Large intestine (tissue), 3 donors: ENCODE measurements around the gene SEMA5A. TPM values are rescaled to one million over a fixed set of nuclear protein-coding genes. Genes with fewer than 3 reads are reported as not detected.
A peak's percentile ranks its signal among the peaks of the same experiment; 100 is the strongest.

ENCODE experiments used
- DNase-seq, 2 donors: peaks; one replicate each; pipeline versions ENCODE4 v3.0.0 to v3.0.0-alpha.2; 2013
- H3K27ac ChIP-seq: one replicate; pipeline ENCODE4 v1.5.1; 2013; ENCODE audit warnings: low read length
- H3K27me3 ChIP-seq: 2 replicates; pipeline ENCODE4 v1.6.1; 2013; ENCODE audit warnings: low read length; ENCODE audit not compliant: control insufficient read depth, insufficient read depth
- H3K36me3 ChIP-seq: 2 replicates; pipeline ENCODE4 v1.6.1; 2013; ENCODE audit warnings: low read length; ENCODE audit not compliant: control insufficient read depth, insufficient read depth
- H3K4me1 ChIP-seq: one replicate; pipeline ENCODE4 v1.6.1; 2013; ENCODE audit warnings: low read length; ENCODE audit not compliant: control insufficient read depth, insufficient read depth
- H3K4me3 ChIP-seq: one replicate; pipeline ENCODE4 v1.5.1; 2013; ENCODE audit warnings: low read length
- H3K9me3 ChIP-seq: one replicate; pipeline ENCODE4 v1.6.1; 2013; ENCODE audit warnings: mild to moderate bottlenecking, low read depth, low read length, moderate library complexity; ENCODE audit not compliant: control insufficient read depth
- WGBS: methylation state at CpG from one replicate; pipeline ENCODE4 v1.1.5; 2013; ENCODE audit warnings: low lambda C conversion rate; ENCODE audit not compliant: insufficient coverage; 5-methylcytosine and 5-hydroxymethylcytosine counted together
- polyA plus RNA-seq: library from polyadenylated mRNA; unstranded; fragments of 120-200 nt; gene quantifications from one replicate; pipeline ENCODE4 v1.2.1, GENCODE V29; 2013

Gene SEMA5A
- polyA plus RNA-seq, 1 donor = 11.9 TPM

GRCh38 chr5:9547122-9547947, 1.5 kb upstream of the SEMA5A start:
- peak overlapping the region; percentile 85 for H3K27ac ChIP-seq
- H3K4me3 ChIP-seq = peak overlapping the region; percentile 87
- H3K4me1 ChIP-seq = peaks cover 11% of the 10 kb centered on the region
- DNase-seq = peak; percentile 21 to 70
- no peaks in the 10 kb centered on the region for H3K9me3 ChIP-seq
- 86% methylated on average over 1 of the region's 18 CpGs for WGBS
- H3K27me3 ChIP-seq = no peaks in the 10 kb centered on the region
- H3K36me3 ChIP-seq = peaks cover 28% of the 10 kb centered on the region

- Histone ChIP-seq H3K27me3 (no peaks in the 10 kb centered on the region), H3K9me3 (no peaks in the 10 kb centered on the region), H3K4me1 (peaks cover 11% of the 10 kb centered on the region), H3K4me3 (peak overlapping the region; percentile 77), H3K36me3 (peaks cover 14% of the 10 kb centered on the region), H3K27ac (peak overlapping the region; percentile 32)
- DNase-seq = peak in 1 of 2 donors; percentile 54
- WGBS = no CpG with 5 or more reads among the region's 82 CpGs
Observed at GRCh38 chr5:9545136-9545991, 511 bp downstream of the SEMA5A start.

GRCh38 chr5:9544502-9545135, 1.3 kb downstream of the SEMA5A start:
- no peaks in the 10 kb centered on the region for H3K27me3 ChIP-seq

GRCh38 chr5:9544056-9544455, 1.8 kb downstream of the SEMA5A start:
- Histone ChIP-seq H3K36me3 (peaks cover 3% of the 10 kb centered on the region), H3K27ac (peak overlapping the region; percentile 48), H3K9me3 (no peaks in the 10 kb centered on the region), H3K27me3 (no peaks in the 10 kb centered on the region), H3K4me1 (peaks cover 11% of the 10 kb centered on the region), H3K4me3 (peak overlapping the region; percentile 77)
- WGBS = 0% methylated on average over 3 of the region's 6 CpGs
- DNase-seq = no peak

More at GRCh38 chr5:9544502-9545135, 1.3 kb downstream of the SEMA5A start:
- no CpG with 5 or more reads among the region's 45 CpGs for WGBS
- peaks cover 11% of the 10 kb centered on the region for H3K4me1 ChIP-seq
- peak overlapping the region; percentile 48 for H3K27ac ChIP-seq
- peak overlapping the region; percentile 77 for H3K4me3 ChIP-seq
- H3K9me3 ChIP-seq = no peaks in the 10 kb centered on the region
- peaks cover 9% of the 10 kb centered on the region for H3K36me3 ChIP-seq
- DNase-seq = peak; percentile 78 to 84

- Histone ChIP-seq H3K27ac (no peak overlapping the region), H3K27me3 (no peaks in the 10 kb centered on the region), H3K4me3 (peak overlapping the region; percentile 77), H3K4me1 (peaks cover 11% of the 10 kb centered on the region), H3K9me3 (no peaks in the 10 kb centered on the region), H3K36me3 (no peaks in the 10 kb centered on the region)
- WGBS = 82% methylated on average over 2 of the region's 10 CpGs
- DNase-seq = no peak
Observed at GRCh38 chr5:9543311-9543920, 2.5 kb downstream of the SEMA5A start.

GRCh38 chr5:9540791-9541190, 5.1 kb downstream of the SEMA5A start:
- WGBS = 40% methylated on average over 2 of the region's 7 CpGs
- DNase-seq = no peak
- Histone ChIP-seq H3K4me3 (no peak overlapping the region), H3K9me3 (no peaks in the 10 kb centered on the region), H3K36me3 (no peaks in the 10 kb centered on the region), H3K4me1 (no peaks in the 10 kb centered on the region), H3K27ac (no peak overlapping the region), H3K27me3 (no peaks in the 10 kb centered on the region)

GRCh38 chr5:9538504-9538903, 7.4 kb downstream of the SEMA5A start:
- H3K4me1 ChIP-seq = no peaks in the 10 kb centered on the region
- no peaks in the 10 kb centered on the region for H3K9me3 ChIP-seq
- H3K27ac ChIP-seq = no peak overlapping the region
- no peak overlapping the region for H3K4me3 ChIP-seq
- 93% methylated on average over 3 of the region's 7 CpGs for WGBS
- no peaks in the 10 kb centered on the region for H3K27me3 ChIP-seq
- H3K36me3 ChIP-seq = no peaks in the 10 kb centered on the region
- DNase-seq = no peak

GRCh38 chr5:9537223-9538141, 8.4 kb downstream of the SEMA5A start:
- Histone ChIP-seq H3K36me3 (no peaks in the 10 kb centered on the region), H3K9me3 (no peaks in the 10 kb centered on the region), H3K27me3 (no peaks in the 10 kb centered on the region), H3K27ac (no peak overlapping the region), H3K4me3 (no peak overlapping the region), H3K4me1 (no peaks in the 10 kb centered on the region)
- DNase-seq = no peak
- WGBS = 100% methylated on average over 2 of the region's 2 CpGs

GRCh38 chr5:9536717-9537116, 9.2 kb downstream of the SEMA5A start:
- no peaks in the 10 kb centered on the region for H3K9me3 ChIP-seq
- H3K36me3 ChIP-seq = no peaks in the 10 kb centered on the region
- H3K27me3 ChIP-seq = no peaks in the 10 kb centered on the region
- no peak for DNase-seq
- WGBS = no CpG with 5 or more reads among the region's 2 CpGs
- H3K27ac ChIP-seq = no peak overlapping the region
- no peak overlapping the region for H3K4me3 ChIP-seq
- no peaks in the 10 kb centered on the region for H3K4me1 ChIP-seq
